SU-DHL-6 (cell line): Measurements from ENCODE around the gene SLC22A23.

Experiments
- H2AFZ ChIP-seq: fragments of 200-600 bp; sonication (generic); 2 replicates; pipeline ENCODE4 v1.6.1; 2014; ENCODE audit warnings: low read depth, mild to moderate bottlenecking, moderate library complexity, mixed read lengths, antibody characterized with exemption, low read length; ENCODE audit not compliant: severe bottlenecking
- H3F3A ChIP-seq: fragments of 200-600 bp; shearing (Covaris generic); 2 replicates; pipeline ENCODE4 v1.6.0; 2016; ENCODE audit warnings: antibody characterized with exemption, mild to moderate bottlenecking; ENCODE audit not compliant: insufficient read depth
- H3K27ac ChIP-seq: fragments of 200-600 bp; sonication (generic); 2 replicates; pipeline ENCODE4 v1.5.1; 2016; ENCODE audit warnings: low read depth, mild to moderate bottlenecking, low read length, moderate library complexity, mixed read lengths
- H3K27me3 ChIP-seq: fragments of 200-600 bp; sonication (generic), shearing (Covaris generic); 2 replicates; pipeline ENCODE4 v1.6.0; 2014; ENCODE audit warnings: mild to moderate bottlenecking, low read length
- H3K36me3 ChIP-seq: fragments of 200-600 bp; sonication (generic); 2 replicates; pipeline ENCODE4 v1.6.1; 2014; ENCODE audit warnings: mild to moderate bottlenecking, low read length, mixed read lengths
- H3K4me2 ChIP-seq: fragments of 300-600, 200-600 bp; shearing (Covaris generic), sonication (generic); 2 replicates; pipeline ENCODE4 v1.6.0; 2014; ENCODE audit warnings: low read length, low read depth, mild to moderate bottlenecking; ENCODE audit not compliant: poor library complexity, severe bottlenecking
- H3K4me3 ChIP-seq: fragments of 200-600 bp; sonication (generic); 2 replicates; pipeline ENCODE4 v1.5.1; 2014; ENCODE audit warnings: antibody characterized with exemption, low read length, mild to moderate bottlenecking, mixed read lengths; ENCODE audit not compliant: insufficient read depth, poor library complexity, severe bottlenecking
- H3K79me2 ChIP-seq: fragments of 200-600 bp; sonication (generic); 2 replicates; pipeline ENCODE4 v1.6.1; 2014; ENCODE audit warnings: mild to moderate bottlenecking, low read length, moderate library complexity; ENCODE audit not compliant: insufficient read depth
- H3K9ac ChIP-seq: fragments of 200-600 bp; sonication (generic); 2 replicates; pipeline ENCODE4 v1.7.0; 2014; ENCODE audit warnings: mild to moderate bottlenecking, low read length
- H3K9me2 ChIP-seq: fragments of 200-600 bp; sonication (generic); replicated peaks from 2 replicates; pipeline ENCODE4 v1.6.1; 2014; ENCODE audit warnings: low read length; ENCODE audit not compliant: insufficient read depth
- H3K9me3 ChIP-seq: fragments of 200-600 bp; sonication (generic); 2 replicates; pipeline ENCODE4 v1.6.1; 2014; ENCODE audit warnings: low read length, mixed read lengths; ENCODE audit not compliant: insufficient read depth
- H4K20me1 ChIP-seq: fragments of 200-600 bp; sonication (generic); 2 replicates; pipeline ENCODE4 v1.6.1; 2014; ENCODE audit warnings: low read depth, mild to moderate bottlenecking, antibody characterized with exemption, low read length, moderate library complexity, mixed read lengths
- EZH2phosphoT487 ChIP-seq: fragments of 200-600 bp; sonication (generic), shearing (Covaris generic); conservative IDR thresholded peaks from 2 replicates; pipeline ENCODE4 v1.6.1; 2018; ENCODE audit warnings: mild to moderate bottlenecking, antibody characterized with exemption, low read length, moderate library complexity, mixed read lengths
- TF ChIP-seq, protein P1 (sequence below): fragments of 200-600 bp; sonication (generic); IDR thresholded peaks from one replicate; pipeline ENCODE4 v1.5.1; 2017; ENCODE audit warnings: antibody characterized with exemption, mild to moderate bottlenecking, low read length, moderate library complexity; ENCODE audit not compliant: insufficient read depth, poor library complexity, severe bottlenecking

Gene SLC22A23

GRCh38 chr6:3417473-3417872 is 39.4 kb downstream of the SLC22A23 start:
- no peak overlapping the region for H3K9ac ChIP-seq
- no peaks in the 10 kb centered on the region for H3K9me2 ChIP-seq
- no peak overlapping the region for H3K4me2 ChIP-seq

GRCh38 chr6:3415490-3415889 is 41.4 kb downstream of the SLC22A23 start:
- no peak overlapping the region for H3K4me3 ChIP-seq
- H3K27me3 ChIP-seq = no peaks in the 10 kb centered on the region
- no peak for TF ChIP-seq EZH2phosphoT487
- TF ChIP-seq, protein P1, sequence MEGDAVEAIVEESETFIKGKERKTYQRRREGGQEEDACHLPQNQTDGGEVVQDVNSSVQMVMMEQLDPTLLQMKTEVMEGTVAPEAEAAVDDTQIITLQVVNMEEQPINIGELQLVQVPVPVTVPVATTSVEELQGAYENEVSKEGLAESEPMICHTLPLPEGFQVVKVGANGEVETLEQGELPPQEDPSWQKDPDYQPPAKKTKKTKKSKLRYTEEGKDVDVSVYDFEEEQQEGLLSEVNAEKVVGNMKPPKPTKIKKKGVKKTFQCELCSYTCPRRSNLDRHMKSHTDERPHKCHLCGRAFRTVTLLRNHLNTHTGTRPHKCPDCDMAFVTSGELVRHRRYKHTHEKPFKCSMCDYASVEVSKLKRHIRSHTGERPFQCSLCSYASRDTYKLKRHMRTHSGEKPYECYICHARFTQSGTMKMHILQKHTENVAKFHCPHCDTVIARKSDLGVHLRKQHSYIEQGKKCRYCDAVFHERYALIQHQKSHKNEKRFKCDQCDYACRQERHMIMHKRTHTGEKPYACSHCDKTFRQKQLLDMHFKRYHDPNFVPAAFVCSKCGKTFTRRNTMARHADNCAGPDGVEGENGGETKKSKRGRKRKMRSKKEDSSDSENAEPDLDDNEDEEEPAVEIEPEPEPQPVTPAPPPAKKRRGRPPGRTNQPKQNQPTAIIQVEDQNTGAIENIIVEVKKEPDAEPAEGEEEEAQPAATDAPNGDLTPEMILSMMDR = no peak
- H3F3A ChIP-seq = no peaks in the 10 kb centered on the region
- no peaks in the 10 kb centered on the region for H3K36me3 ChIP-seq
- no peaks in the 10 kb centered on the region for H3K79me2 ChIP-seq
- H3K4me2 ChIP-seq = no peak overlapping the region
- no peak overlapping the region for H3K27ac ChIP-seq
- no peaks in the 10 kb centered on the region for H4K20me1 ChIP-seq
- no peaks in the 10 kb centered on the region for H3K9me3 ChIP-seq
- H2AFZ ChIP-seq = no peak overlapping the region
- H3K9ac ChIP-seq = no peak overlapping the region
- H3K9me2 ChIP-seq = no peaks in the 10 kb centered on the region

More at GRCh38 chr6:3417473-3417872, 39.4 kb downstream of the SLC22A23 start:
- TF ChIP-seq, protein P1 = no peak
- no peak overlapping the region for H3K4me3 ChIP-seq
- no peaks in the 10 kb centered on the region for H3K36me3 ChIP-seq
- H3K27me3 ChIP-seq = no peaks in the 10 kb centered on the region
- H3K9me3 ChIP-seq = no peaks in the 10 kb centered on the region
- H3F3A ChIP-seq = no peaks in the 10 kb centered on the region
- H3K79me2 ChIP-seq = no peaks in the 10 kb centered on the region
- H3K27ac ChIP-seq = no peak overlapping the region
- H2AFZ ChIP-seq = no peak overlapping the region
- no peaks in the 10 kb centered on the region for H4K20me1 ChIP-seq

DNA sequence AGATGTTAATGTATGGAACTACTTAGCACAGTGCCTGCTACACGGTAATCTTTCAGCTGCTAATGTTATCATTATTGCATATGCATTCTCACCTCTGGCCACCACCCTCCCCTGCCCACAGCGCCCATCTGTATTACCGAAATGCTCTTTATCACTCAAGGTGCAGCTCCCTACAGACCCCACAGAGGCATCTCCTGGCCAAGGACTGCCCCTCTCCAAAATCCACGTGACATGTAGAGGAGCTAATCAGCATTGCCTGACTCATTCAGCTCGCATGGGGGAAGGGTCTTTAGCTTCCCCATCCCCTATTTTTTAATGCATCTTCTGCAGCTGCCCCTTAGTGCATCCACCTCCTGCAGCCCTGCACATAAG is 41.8 kb downstream of the SLC22A23 start:
- TF ChIP-seq, protein P1 = no peak
- TF ChIP-seq EZH2phosphoT487 = no peak
- Histone ChIP-seq H3K4me2 (no peak overlapping the region), H3K79me2 (no peaks in the 10 kb centered on the region), H3F3A (no peaks in the 10 kb centered on the region), H3K36me3 (no peaks in the 10 kb centered on the region), H4K20me1 (no peaks in the 10 kb centered on the region), H3K27ac (no peak overlapping the region), H3K9me2 (no peaks in the 10 kb centered on the region), H3K9ac (no peak overlapping the region), H3K4me3 (no peak overlapping the region), H2AFZ (no peak overlapping the region), H3K27me3 (no peaks in the 10 kb centered on the region), H3K9me3 (no peaks in the 10 kb centered on the region)
